NK-92 treated with Interleukin-12 subunit alpha and Interleukin-12 subunit beta, amount 100 ng/mL, for 24 hours (cell line): Measurements from ENCODE around the gene SLC9A4.

Source experiments
- DNase-seq: peaks from one replicate; lab custom pipeline; 2025; lab: John Stamatoyannopoulos, UW

SLC9A4 gene

GRCh38 chr2:102453501-102453900 is 19.5 kb upstream of the SLC9A4 start:
- DNase-seq: no peak

- no peak for DNase-seq
Measured at GRCh38 chr2:102455061-102455670, 17.9 kb upstream of the SLC9A4 start.

- no peak for DNase-seq
Measured at GRCh38 chr2:102460467-102460866, 12.6 kb upstream of the SLC9A4 start.

GRCh38 chr2:102461188-102461587 is 11.8 kb upstream of the SLC9A4 start:
- DNase-seq: no peak

GRCh38 chr2:102463160-102463559 is 9.9 kb upstream of the SLC9A4 start:
- DNase-seq: no peak

- DNase-seq: no peak
Measured at GRCh38 chr2:102470168-102470567, 2.9 kb upstream of the SLC9A4 start.

- no peak for DNase-seq
Measured at GRCh38 chr2:102473631-102474030, 605 bp downstream of the SLC9A4 start.

- DNase-seq: no peak
Measured at GRCh38 chr2:102474785-102475184, 1.8 kb downstream of the SLC9A4 start.

- DNase-seq: no peak
Measured at GRCh38 chr2:102478686-102479470, 5.9 kb downstream of the SLC9A4 start.

GRCh38 chr2:102480285-102481195 is 7.5 kb downstream of the SLC9A4 start:
- peak; percentile 17 for DNase-seq

- no peak for DNase-seq
Measured at GRCh38 chr2:102481931-102482330, 8.9 kb downstream of the SLC9A4 start.

- DNase-seq: no peak
Measured at GRCh38 chr2:102483086-102483485, 10.1 kb downstream of the SLC9A4 start.

- DNase-seq: no peak
Measured at GRCh38 chr2:102484310-102485061, 11.5 kb downstream of the SLC9A4 start.

- DNase-seq: no peak
Measured at GRCh38 chr2:102485147-102485785, 12.2 kb downstream of the SLC9A4 start.

GRCh38 chr2:102486941-102487702 is 14.1 kb downstream of the SLC9A4 start:
- DNase-seq: no peak

- no peak for DNase-seq
Measured at GRCh38 chr2:102487761-102488462, 14.9 kb downstream of the SLC9A4 start.

- DNase-seq: no peak
Measured at GRCh38 chr2:102489646-102490045, 16.6 kb downstream of the SLC9A4 start.

GRCh38 chr2:102492006-102492405 is 19.0 kb downstream of the SLC9A4 start:
- no peak for DNase-seq

GRCh38 chr2:102494570-102494969 is 21.5 kb downstream of the SLC9A4 start:
- DNase-seq: no peak

GRCh38 chr2:102498414-102498813 is 25.4 kb downstream of the SLC9A4 start:
- no peak for DNase-seq
